ENCODE measurements around the gene FBXO5. TPM values are rescaled to one million over a fixed set of nuclear protein-coding genes. Genes with fewer than 3 reads are reported as not detected.
"Not testable (repeated sequence)": the region's sequence is repeated elsewhere in the genome, so short reads cannot be mapped to it uniquely, and the experiment has no call there.

Gene FBXO5
- total RNA-seq, 1 donor from 2014 or later: 29.6 TPM

DNA sequence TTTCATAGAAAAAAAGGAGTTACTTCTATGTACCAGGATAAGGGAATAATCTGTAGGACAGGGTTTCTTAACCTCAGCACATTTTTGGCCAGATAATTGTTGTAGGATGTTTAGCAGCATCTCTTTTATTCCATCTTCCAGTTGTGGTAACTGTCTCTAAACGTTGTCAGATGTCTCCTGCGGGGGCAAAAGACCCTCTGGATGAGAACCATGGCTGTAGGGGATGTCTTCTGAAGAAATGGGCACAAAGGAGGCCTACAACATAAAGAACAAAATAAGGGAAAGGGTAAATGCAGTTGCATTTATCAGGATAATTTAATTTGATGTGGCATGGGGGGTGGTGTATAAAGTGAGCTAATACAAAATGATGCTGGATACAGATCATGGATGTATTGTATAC, 4.1 kb upstream of the FBXO5 start:
- Mint-ChIP-seq H3K27me3 (no peaks in the 10 kb centered on the region), H3K9me3 (no peaks in the 10 kb centered on the region), H3K4me1 (ENCODE audit: unreplicated experiment) (peaks cover 13% of the 10 kb centered on the region), H3K27ac (no peak overlapping the region), H3K4me3 (no peak overlapping the region), H3K36me3 (peaks cover 17% of the 10 kb centered on the region)
- no peak for DNase-seq (ENCODE audit: extremely low spot score, unreplicated experiment)
- TF ChIP-seq, protein P1, sequence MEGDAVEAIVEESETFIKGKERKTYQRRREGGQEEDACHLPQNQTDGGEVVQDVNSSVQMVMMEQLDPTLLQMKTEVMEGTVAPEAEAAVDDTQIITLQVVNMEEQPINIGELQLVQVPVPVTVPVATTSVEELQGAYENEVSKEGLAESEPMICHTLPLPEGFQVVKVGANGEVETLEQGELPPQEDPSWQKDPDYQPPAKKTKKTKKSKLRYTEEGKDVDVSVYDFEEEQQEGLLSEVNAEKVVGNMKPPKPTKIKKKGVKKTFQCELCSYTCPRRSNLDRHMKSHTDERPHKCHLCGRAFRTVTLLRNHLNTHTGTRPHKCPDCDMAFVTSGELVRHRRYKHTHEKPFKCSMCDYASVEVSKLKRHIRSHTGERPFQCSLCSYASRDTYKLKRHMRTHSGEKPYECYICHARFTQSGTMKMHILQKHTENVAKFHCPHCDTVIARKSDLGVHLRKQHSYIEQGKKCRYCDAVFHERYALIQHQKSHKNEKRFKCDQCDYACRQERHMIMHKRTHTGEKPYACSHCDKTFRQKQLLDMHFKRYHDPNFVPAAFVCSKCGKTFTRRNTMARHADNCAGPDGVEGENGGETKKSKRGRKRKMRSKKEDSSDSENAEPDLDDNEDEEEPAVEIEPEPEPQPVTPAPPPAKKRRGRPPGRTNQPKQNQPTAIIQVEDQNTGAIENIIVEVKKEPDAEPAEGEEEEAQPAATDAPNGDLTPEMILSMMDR (conservative IDR thresholded peaks at IDR 0.05): no peak

DNA sequence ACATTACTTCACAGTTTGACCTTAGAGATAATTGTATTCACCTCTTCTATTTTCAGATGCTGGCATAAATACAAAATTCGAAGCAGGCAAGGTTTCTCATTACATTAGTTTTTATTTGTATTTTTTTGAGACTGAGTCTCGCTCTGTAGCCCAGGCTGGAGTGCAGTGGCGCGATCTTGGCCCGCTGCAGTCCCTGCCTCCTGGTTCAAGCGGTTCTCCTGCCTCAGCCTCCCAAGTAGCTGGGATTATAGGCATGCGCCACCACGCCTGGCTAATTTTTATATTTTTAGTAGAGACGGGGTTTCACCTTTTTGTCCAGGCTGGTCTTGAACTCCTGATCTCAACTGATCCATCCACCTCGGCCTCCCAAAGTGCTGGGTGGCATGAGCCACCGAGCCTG, 2.5 kb upstream of the FBXO5 start:
- H3K36me3 Mint-ChIP-seq: peaks cover 14% of the 10 kb centered on the region
- H3K4me1 Mint-ChIP-seq (ENCODE audit: unreplicated experiment): peaks cover 22% of the 10 kb centered on the region
- H3K27ac Mint-ChIP-seq; H3K9me3 Mint-ChIP-seq; DNase-seq (ENCODE audit: extremely low spot score, unreplicated experiment); H3K27me3 Mint-ChIP-seq: not testable (repeated sequence)
- peak overlapping the region; percentile 72 for H3K4me3 Mint-ChIP-seq

DNA sequence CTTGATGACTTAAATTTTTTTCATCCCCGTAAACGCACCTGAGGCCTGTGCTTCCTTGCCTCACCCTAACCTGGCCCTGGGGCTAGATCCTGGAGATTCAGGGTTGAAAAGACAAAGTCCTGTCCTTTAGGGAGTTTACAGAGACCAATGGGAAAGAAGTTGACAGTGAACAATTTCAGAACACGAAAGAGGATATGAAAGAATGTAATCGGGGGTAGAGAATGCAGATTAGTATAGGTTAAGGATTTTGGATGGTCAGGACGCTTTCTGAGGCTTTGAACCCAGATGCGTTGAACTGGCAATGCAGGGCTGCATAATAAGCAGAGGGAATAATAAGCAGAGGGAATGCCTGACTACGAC, 1.7 kb upstream of the FBXO5 start:
- Mint-ChIP-seq H3K4me1 (ENCODE audit: unreplicated experiment) (peaks cover 26% of the 10 kb centered on the region), H3K9me3 (no peaks in the 10 kb centered on the region), H3K27ac (peak overlapping the region; percentile 96), H3K36me3 (peaks cover 14% of the 10 kb centered on the region), H3K4me3 (peak overlapping the region; percentile 100), H3K27me3 (no peaks in the 10 kb centered on the region)
- TF ChIP-seq, protein P1 (conservative IDR thresholded peaks at IDR 0.05): no peak
- no peak for DNase-seq (ENCODE audit: extremely low spot score, unreplicated experiment)

- peaks cover 26% of the 10 kb centered on the region for H3K4me1 Mint-ChIP-seq (ENCODE audit: unreplicated experiment)
- no peaks in the 10 kb centered on the region for H3K9me3 Mint-ChIP-seq
- peak overlapping the region; percentile 100 for H3K4me3 Mint-ChIP-seq
- H3K27ac Mint-ChIP-seq: peak overlapping the region; percentile 96
- H3K36me3 Mint-ChIP-seq: peaks cover 14% of the 10 kb centered on the region
- peak; percentile 98 for DNase-seq (ENCODE audit: extremely low spot score, unreplicated experiment)
- H3K27me3 Mint-ChIP-seq: no peaks in the 10 kb centered on the region
- TF ChIP-seq, protein P1 (conservative IDR thresholded peaks at IDR 0.05): no peak
Measured at GRCh38 chr6:152983637-152984512, 1.0 kb upstream of the FBXO5 start.

DNA sequence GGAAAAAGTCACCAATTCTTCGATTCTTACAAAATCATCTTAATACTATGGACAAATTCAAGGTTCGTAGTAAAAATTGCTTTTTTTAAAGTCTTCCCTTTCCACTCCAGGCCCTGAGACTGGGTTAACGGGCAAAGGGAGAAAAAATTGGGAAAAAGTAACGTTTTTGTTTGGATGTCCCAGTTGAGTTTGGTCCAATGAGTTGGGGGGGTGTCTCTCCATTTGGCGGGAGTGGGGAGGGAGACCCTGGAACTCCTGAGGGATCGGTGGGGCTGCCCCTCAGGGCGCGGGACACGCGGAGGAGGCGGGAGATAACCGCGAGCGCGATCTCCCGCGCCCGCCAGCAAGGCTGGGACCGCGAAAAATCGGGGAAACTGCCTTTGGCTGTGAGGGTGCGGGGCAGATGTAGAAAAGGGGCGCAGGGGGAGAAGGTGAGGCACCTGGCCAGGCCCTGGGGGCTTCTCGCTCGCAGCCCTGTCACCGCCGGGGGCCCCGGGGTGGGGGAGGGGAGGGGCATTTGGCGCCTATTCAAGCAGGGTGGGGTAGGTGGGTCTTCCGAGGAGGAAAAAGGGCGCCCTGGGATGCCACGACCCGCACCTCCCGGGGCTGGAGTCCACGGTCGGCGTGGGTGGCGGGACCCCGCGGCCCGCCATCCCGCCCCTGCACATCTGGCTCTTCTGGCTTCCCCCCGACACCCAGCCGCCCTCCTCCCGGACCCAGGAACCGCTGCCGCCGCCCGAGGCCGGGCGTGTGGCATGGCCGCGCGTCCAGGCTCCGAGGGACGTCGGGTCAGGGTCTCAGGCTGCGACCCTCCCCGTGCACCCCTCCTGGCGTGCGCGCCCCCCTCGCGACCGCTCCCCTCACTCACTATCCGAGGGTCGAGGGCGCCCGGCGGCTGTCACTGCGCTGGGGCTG, 595 bp downstream of the FBXO5 start:
- H3K27me3 Mint-ChIP-seq: no peaks in the 10 kb centered on the region
- H3K36me3 Mint-ChIP-seq: peaks cover 12% of the 10 kb centered on the region
- TF ChIP-seq, protein P1 (conservative IDR thresholded peaks at IDR 0.05): no peak
- peak overlapping the region; percentile 100 for H3K4me3 Mint-ChIP-seq
- peak overlapping the region; percentile 53 for H3K27ac Mint-ChIP-seq
- H3K9me3 Mint-ChIP-seq: no peaks in the 10 kb centered on the region
- H3K4me1 Mint-ChIP-seq (ENCODE audit: unreplicated experiment): peaks cover 26% of the 10 kb centered on the region
- DNase-seq (ENCODE audit: extremely low spot score, unreplicated experiment): no peak
